GM12873 (cell line): ENCODE data around the gene MADCAM1.

Experiments used
- TF ChIP-seq, protein P1 (sequence below): IDR thresholded peaks from 2 replicates; pipeline ENCODE4 v1.5.1; 2012; ENCODE audit warnings: low read depth, mild to moderate bottlenecking, moderate library complexity, low read length, control low read depth; ENCODE audit not compliant: insufficient read depth; ENCODE audit errors: missing control alignments

MADCAM1 gene

DNA sequence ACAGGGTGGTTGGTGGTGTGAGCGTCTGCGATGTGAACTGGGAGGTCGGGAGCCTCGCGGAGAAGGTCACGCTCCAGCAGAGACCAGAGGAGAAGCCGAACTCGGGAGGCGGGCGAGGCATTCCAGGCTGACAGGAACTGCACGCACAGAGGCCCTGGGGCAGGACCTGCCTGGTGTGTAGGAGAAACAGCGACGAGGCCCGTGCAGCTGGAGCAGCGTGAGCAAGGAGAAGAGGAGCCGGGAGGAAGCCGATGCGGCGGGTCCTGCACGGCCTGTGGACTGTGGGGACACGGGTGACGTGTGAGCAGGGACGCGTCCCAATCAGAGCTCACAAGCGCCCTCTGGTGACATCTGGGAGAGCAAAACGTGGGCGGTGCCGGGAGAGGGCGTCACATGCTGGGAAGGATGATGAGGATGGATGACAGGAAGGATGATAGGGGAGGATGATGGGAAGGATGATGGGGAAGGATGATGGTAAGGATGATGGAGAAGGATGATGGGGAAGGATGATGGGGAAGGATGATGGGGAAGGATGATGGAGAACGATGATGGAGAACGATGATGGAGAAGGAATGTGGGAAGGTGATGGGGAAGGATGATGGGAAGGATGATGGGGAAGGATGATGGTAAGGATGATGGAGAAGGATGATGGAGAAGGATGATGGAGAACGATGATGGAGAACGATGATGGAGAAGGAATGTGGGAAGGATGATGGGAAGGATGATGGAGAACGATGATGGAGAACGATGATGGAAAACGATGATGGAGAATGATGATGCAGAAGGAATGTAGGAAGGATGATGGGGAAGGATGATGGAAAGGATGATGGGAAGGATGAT is 16.1 kb upstream of the MADCAM1 start:
- TF ChIP-seq, protein P1, sequence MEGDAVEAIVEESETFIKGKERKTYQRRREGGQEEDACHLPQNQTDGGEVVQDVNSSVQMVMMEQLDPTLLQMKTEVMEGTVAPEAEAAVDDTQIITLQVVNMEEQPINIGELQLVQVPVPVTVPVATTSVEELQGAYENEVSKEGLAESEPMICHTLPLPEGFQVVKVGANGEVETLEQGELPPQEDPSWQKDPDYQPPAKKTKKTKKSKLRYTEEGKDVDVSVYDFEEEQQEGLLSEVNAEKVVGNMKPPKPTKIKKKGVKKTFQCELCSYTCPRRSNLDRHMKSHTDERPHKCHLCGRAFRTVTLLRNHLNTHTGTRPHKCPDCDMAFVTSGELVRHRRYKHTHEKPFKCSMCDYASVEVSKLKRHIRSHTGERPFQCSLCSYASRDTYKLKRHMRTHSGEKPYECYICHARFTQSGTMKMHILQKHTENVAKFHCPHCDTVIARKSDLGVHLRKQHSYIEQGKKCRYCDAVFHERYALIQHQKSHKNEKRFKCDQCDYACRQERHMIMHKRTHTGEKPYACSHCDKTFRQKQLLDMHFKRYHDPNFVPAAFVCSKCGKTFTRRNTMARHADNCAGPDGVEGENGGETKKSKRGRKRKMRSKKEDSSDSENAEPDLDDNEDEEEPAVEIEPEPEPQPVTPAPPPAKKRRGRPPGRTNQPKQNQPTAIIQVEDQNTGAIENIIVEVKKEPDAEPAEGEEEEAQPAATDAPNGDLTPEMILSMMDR: peak; percentile 26

DNA sequence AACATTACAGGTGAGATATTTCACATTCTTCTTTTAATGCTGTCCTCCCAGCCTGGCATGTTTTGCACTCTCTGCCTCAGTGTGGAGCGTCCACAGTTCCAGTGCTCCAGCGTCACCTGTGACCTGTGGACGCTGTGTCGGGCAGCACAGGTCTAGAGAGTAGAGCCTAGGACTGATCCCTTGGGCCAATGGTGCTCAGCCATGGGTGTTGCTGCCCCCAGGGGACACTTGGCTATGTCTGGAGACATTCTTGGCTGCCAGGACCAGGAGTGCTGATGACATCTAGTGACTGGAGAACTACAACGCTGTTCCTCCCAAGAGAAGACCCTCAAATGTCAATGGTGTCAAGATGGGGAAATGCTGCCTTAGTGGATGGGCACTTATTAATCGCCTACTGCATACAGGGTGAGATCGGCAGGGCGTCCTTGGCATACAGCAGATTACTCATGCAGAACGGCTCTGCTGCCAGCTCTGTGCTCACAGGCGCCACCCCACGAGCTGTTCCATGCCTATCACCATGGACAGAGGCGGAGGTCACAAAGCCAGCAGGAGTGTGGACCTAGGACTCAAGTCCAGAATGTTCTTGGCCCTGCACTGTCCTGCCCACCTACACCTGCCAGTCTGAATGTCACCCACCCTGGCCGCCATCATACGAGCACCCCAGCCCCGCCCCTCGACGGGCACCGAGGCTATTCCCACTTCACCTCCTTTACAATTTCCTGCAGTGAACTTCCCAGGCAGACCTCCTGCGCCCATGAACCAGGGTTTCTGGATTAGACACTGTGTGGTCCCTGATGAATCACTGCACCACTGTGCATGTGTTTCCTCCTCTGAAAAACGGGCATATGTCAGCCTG is 13.9 kb upstream of the MADCAM1 start:
- TF ChIP-seq, protein P1: no peak

DNA sequence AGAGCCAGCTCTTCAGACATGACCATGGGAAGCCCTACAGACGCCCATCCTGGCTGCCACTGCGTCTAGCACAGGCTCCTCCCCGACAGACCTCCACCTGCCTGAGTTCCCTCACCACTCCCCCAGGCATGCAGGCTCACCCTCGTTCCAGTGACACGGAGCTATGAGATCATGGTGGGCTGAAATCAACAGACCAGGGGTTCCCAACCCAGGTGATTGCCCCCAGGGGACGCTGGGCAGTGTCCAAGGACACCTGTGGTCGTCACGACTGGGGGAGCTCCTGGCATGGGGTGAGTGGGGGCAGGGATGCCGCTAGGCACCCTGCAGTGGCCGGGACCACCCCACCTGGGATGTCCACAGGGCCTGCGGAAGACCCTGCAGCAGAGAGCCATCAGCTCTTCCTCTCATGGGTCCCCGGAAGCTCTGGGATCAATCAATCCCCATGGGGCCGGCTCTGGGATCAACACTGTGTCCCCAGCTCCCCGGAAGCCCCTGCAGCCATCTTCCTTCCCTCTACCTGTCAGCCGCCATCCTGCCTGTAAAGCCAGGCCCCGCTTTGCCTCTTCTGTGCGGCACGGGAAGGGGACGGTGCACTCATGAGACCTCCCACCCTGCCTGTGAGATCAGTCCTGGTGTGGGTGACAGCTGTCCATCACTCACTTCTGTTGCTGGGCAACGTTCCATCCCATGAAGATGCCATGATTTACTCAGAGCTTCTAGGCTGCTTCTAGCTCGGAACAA is 12.8 kb upstream of the MADCAM1 start:
- TF ChIP-seq, protein P1: no peak

DNA sequence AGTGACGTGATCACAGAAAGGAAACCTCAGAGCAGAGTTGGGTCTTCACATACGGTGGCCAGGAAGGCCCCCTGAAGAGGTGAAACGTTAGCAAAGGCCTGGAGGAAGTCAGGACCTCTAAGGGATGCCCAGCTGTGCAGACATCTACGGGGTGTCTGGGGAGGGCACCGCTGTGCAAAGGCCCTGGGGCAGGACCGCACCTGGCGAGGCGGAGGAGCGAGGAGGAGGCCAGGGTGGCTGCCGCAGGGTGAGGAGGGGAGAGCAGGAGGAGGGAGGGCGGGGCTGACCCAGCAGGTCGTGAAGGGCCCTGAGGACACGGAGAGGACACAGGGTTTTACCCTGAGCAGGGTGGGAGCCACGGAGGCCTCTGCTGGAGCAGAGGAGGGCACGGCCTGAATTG is 11.8 kb upstream of the MADCAM1 start:
- TF ChIP-seq, protein P1: no peak

DNA sequence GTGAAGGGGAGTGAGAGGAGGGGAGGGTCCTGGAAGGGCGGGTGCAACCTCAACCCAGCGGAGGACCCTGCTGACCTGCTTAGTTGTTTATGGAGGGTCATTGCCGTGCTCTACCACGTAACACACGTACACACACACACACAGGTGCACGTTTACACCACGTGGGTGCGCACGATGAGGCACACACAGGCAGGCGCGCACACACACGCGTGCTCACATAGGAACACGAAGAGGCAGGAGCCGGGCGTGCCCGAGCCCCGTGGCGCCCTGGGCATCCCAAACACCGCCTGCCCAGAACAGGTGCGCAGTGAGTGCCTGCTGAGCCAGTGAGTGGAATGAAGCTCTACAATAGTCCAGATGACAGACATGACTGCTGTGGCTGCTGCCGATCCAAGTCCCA is 11.2 kb upstream of the MADCAM1 start:
- TF ChIP-seq, protein P1: no peak

DNA sequence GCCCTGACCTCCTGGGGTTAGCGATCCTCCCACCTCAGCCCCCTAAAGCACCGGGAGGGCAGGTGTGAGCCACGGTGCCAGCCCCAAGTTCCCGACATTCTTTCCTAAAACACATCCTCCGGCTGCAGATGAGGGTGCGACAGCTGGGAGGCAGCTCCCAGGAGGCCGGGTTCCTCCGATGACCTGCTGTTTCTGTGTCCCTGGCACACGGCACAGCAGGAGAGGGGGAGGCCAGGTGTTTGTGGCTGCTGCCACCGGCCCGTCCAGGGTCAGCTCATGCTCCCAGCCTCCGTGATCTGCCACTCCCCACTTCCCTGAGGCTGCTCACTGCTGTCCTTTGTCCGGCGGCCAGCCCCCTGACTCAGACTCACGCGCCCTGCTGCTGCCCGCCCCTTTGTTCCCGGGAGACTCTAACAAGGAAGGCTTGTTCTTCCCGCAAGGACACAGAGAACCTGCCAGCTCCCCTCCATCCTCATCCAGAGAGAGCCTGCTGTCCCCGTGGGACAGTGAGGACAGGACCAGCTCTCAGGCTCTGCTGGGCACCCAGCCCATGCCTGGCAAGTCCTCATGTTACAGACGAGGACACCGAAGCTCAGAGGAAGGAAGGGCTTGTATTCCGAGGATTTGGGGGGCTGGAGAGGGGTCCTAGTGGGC is 10.6 kb upstream of the MADCAM1 start:
- TF ChIP-seq, protein P1: no peak
